H9 (cell line): ENCODE measurements around the gene REEP1. TPM values are rescaled to one million over a fixed set of nuclear protein-coding genes. Genes with fewer than 3 reads are reported as not detected.

Experiments
- DNase-seq: peaks from one replicate; pipeline ENCODE4 v3.0.0-alpha.2; 2017
- H2AFZ ChIP-seq: one replicate; pipeline ENCODE4 v1.6.1; 2013; ENCODE audit warnings: mild to moderate bottlenecking, low read length, control low read depth, moderate library complexity
- H2AK5ac ChIP-seq: 2 replicates; pipeline ENCODE4 v1.6.1; 2013; ENCODE audit warnings: low read length, control low read depth, mixed read lengths; ENCODE audit not compliant: insufficient read length
- H2BK120ac ChIP-seq: one replicate; pipeline ENCODE4 v1.6.1; 2013; ENCODE audit warnings: low read depth, mild to moderate bottlenecking, low read length, control low read depth, inconsistent platforms; ENCODE audit not compliant: poor library complexity, severe bottlenecking
- H2BK12ac ChIP-seq: 2 replicates; pipeline ENCODE4 v1.6.1; 2013; ENCODE audit warnings: low read length, control low read depth, mixed read lengths, low read depth; ENCODE audit not compliant: insufficient read length
- H2BK15ac ChIP-seq: 2 replicates; pipeline ENCODE4 v1.6.1; 2013; ENCODE audit warnings: low read depth, low read length, control low read depth
- H2BK20ac ChIP-seq: one replicate; pipeline ENCODE4 v1.6.1; 2013; ENCODE audit warnings: low read depth, mild to moderate bottlenecking, low read length, control low read depth, inconsistent platforms; ENCODE audit not compliant: poor library complexity, severe bottlenecking
- H2BK5ac ChIP-seq: 2 replicates; pipeline ENCODE4 v1.6.1; 2013; ENCODE audit warnings: low read length, control low read depth, mixed read lengths; ENCODE audit not compliant: insufficient read length
- H3K14ac ChIP-seq: 2 replicates; pipeline ENCODE4 v1.6.1; 2013; ENCODE audit warnings: low read length, control low read depth; ENCODE audit not compliant: insufficient read depth
- H3K18ac ChIP-seq: 2 replicates; pipeline ENCODE4 v1.6.1; 2013; ENCODE audit warnings: low read depth, mild to moderate bottlenecking, mixed read lengths, low read length, control low read depth; ENCODE audit not compliant: insufficient read length
- H3K23ac ChIP-seq: 2 replicates; pipeline ENCODE4 v1.6.1; 2013; ENCODE audit warnings: low read length, control low read depth, mixed read lengths, low read depth; ENCODE audit not compliant: insufficient read length
- H3K23me2 ChIP-seq: 2 replicates; pipeline ENCODE4 v1.6.1; 2013; ENCODE audit warnings: low read depth, mild to moderate bottlenecking, mixed read lengths, low read length, control low read depth; ENCODE audit not compliant: insufficient read length, poor library complexity, severe bottlenecking
- H3K27ac ChIP-seq: 2 replicates; pipeline ENCODE4 v1.5.1; 2013; ENCODE audit warnings: low read length, control low read depth, mixed read lengths, low read depth; ENCODE audit not compliant: insufficient read length
- H3K27me3 ChIP-seq: 2 replicates; pipeline ENCODE4 v1.6.1; 2013; ENCODE audit warnings: low read length, control low read depth, inconsistent platforms; ENCODE audit not compliant: insufficient read depth
- H3K4ac ChIP-seq: 2 replicates; pipeline ENCODE4 v1.6.1; 2013; ENCODE audit warnings: low read depth, mild to moderate bottlenecking, control low read depth, inconsistent platforms, low read length, moderate library complexity
- H3K4me1 ChIP-seq: 2 replicates; pipeline ENCODE4 v1.6.1; 2013; ENCODE audit warnings: low read length, control low read depth, inconsistent platforms; ENCODE audit not compliant: insufficient read depth
- H3K4me2 ChIP-seq: 2 replicates; pipeline ENCODE4 v1.6.1; 2013; ENCODE audit warnings: low read length, control low read depth, mixed read lengths; ENCODE audit not compliant: insufficient read length, insufficient read depth
- H3K56ac ChIP-seq: 2 replicates; pipeline ENCODE4 v1.6.1; 2013; ENCODE audit warnings: low read depth, mild to moderate bottlenecking, mixed read lengths, low read length, control low read depth; ENCODE audit not compliant: insufficient read length
- H3K79me1 ChIP-seq: 2 replicates; pipeline ENCODE4 v1.6.1; 2013; ENCODE audit warnings: low read depth, mild to moderate bottlenecking, moderate library complexity, low read length, control low read depth, inconsistent platforms; ENCODE audit not compliant: insufficient read depth, poor library complexity, severe bottlenecking
- H3K79me2 ChIP-seq: 2 replicates; pipeline ENCODE4 v1.6.1; 2013; ENCODE audit warnings: low read length, control low read depth, inconsistent platforms; ENCODE audit not compliant: insufficient read depth
- H3K9ac ChIP-seq: 2 replicates; pipeline ENCODE4 v1.6.1; 2013; ENCODE audit warnings: low read length, control low read depth, mixed read lengths; ENCODE audit not compliant: insufficient read length; ENCODE audit errors: extremely low read depth
- H3K9me3 ChIP-seq: one replicate; pipeline ENCODE4 v1.6.1; 2013; ENCODE audit warnings: low read depth, low read length, inconsistent platforms; ENCODE audit not compliant: control insufficient read depth
- H3T11ph ChIP-seq: one replicate; pipeline ENCODE4 v1.6.1; 2013; ENCODE audit warnings: mild to moderate bottlenecking, low read length, control low read depth, inconsistent platforms
- H4K20me1 ChIP-seq: one replicate; pipeline ENCODE4 v1.6.1; 2013; ENCODE audit not compliant: control insufficient read depth, insufficient read length, insufficient read depth
- H4K5ac ChIP-seq: 2 replicates; pipeline ENCODE4 v1.6.1; 2013; ENCODE audit warnings: low read depth, mild to moderate bottlenecking, mixed read lengths, low read length, control low read depth; ENCODE audit not compliant: insufficient read length
- H4K8ac ChIP-seq: replicated peaks from 2 replicates; pipeline ENCODE4 v1.6.1; 2013; ENCODE audit warnings: low read length, control low read depth, mixed read lengths, low read depth; ENCODE audit not compliant: insufficient read length
- H4K91ac ChIP-seq: 2 replicates; pipeline ENCODE4 v1.6.1; 2013; ENCODE audit warnings: low read depth, mild to moderate bottlenecking, moderate library complexity, mixed read lengths, low read length, control low read depth; ENCODE audit not compliant: insufficient read length
- H3K27ac Mint-ChIP-seq, 3 experiments: 2 replicates in 2 of 3; 3 replicates in 1 of 3; pipeline ENCODE4 v1.8.0; 2020 to 2021; ENCODE audit warnings: mixed read lengths in 3 of 3, mild to moderate bottlenecking in 1 of 3, moderate library complexity in 1 of 3
- H3K27me3 Mint-ChIP-seq: 2 replicates; pipeline ENCODE4 v1.8.0; 2021; ENCODE audit warnings: low read depth, mild to moderate bottlenecking, moderate library complexity, mixed read lengths
- H3K36me3 Mint-ChIP-seq, 3 experiments: 2 replicates in 2 of 3; 3 replicates in 1 of 3; pipeline ENCODE4 v1.8.0; 2020 to 2021; ENCODE audit warnings: low read depth in 3 of 3, mixed read lengths in 3 of 3; ENCODE audit not compliant: insufficient read depth in 1 of 3
- H3K4me1 Mint-ChIP-seq, 2 experiments: 2 replicates each; pipeline ENCODE4 v1.8.0; 2020; ENCODE audit warnings: mixed read lengths in 2 of 2
- H3K4me3 Mint-ChIP-seq, 2 experiments: 2 replicates in 1 of 2; 3 replicates in 1 of 2; pipeline ENCODE4 v1.8.0; 2020 to 2021; ENCODE audit warnings: mild to moderate bottlenecking in 2 of 2, mixed read lengths in 2 of 2, moderate library complexity in 1 of 2
- H3K9me3 Mint-ChIP-seq, 2 experiments: 2 replicates in 1 of 2; 3 replicates in 1 of 2; pipeline ENCODE4 v1.8.0; 2020; ENCODE audit warnings: mild to moderate bottlenecking in 2 of 2, mixed read lengths in 2 of 2, moderate library complexity in 1 of 2
- WGBS: extraction: QIAGEN DNeasy Blood & Tissue Kit; methylation state at CpG from one replicate; pipeline ENCODE4 v1.1.7; 2013; ENCODE audit warnings: missing lambda C conversion rate, low lambda C conversion rate, mixed read lengths; ENCODE audit not compliant: insufficient read length; ENCODE audit errors: extremely low coverage; 5-methylcytosine and 5-hydroxymethylcytosine counted together
- total RNA-seq: library from RNA; stranded (reverse); gene quantifications from 2 replicates; pipeline ENCODE4 v1.2.1, GENCODE V29; 2021
- TF ChIP-seq, protein P1 (sequence below): fragments of 200-600 bp; sonication (generic); conservative IDR thresholded peaks from 3 replicates; pipeline ENCODE4 v1.8.0; 2021; ENCODE audit warnings: antibody characterized with exemption, mild to moderate bottlenecking

The REEP1 gene
- total RNA-seq, 1 experiment from 2014 or later, result 1.3 TPM

DNA sequence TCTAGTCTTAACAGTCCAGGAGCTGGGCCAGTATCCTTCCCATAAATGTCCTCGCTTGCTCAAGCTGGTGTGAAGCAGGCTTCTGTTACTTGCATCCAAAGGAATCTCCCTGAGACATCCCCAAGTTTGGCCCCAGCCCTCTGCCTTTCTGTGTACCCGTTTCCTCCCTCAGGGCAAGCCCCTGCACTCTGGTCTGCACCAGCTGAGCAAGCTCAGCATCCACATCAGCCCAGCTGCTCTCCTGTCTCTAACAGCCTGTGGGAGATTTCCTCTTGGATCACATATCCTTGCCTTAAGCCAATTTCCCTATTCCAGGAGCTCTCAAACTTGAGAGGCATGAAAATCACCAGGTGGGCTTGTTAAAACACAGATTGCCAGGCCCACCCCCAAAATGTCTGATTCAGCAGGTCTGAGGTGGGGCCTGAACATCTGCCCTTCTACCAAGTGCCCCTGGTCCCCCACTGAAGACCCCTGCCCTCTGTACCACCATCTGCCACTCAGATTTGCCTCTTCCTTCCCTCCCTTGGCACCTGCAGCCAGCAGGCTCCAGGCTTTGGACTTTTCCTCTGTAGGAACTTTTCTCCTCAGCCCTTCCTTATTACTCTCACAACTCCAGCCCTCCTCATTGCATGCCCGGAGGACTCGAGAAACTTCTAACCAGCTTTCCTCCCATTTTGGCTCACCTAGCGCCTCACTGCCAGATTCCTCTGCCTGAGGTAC lies 32.1 kb downstream of the REEP1 start:
- Histone ChIP-seq H3K27ac (no peak overlapping the region), H3T11ph (no peak overlapping the region), H2BK15ac (no peak overlapping the region), H3K27me3 (no peaks in the 10 kb centered on the region), H3K9me3 (no peaks in the 10 kb centered on the region), H4K8ac (no peak overlapping the region), H2AFZ (no peak overlapping the region), H4K5ac (no peak overlapping the region), H3K18ac (no peak overlapping the region), H2BK120ac (no peak overlapping the region), H3K14ac (no peak overlapping the region), H3K4ac (no peak overlapping the region), H4K91ac (no peak overlapping the region), H3K79me2 (no peaks in the 10 kb centered on the region), H3K79me1 (no peaks in the 10 kb centered on the region), H3K4me1 (no peaks in the 10 kb centered on the region), H2BK12ac (no peak overlapping the region), H3K56ac (no peak overlapping the region), H2AK5ac (no peak overlapping the region), H4K20me1 (no peaks in the 10 kb centered on the region), H3K9ac (no peak overlapping the region), H3K23ac (no peak overlapping the region), H3K23me2 (no peaks in the 10 kb centered on the region), H2BK5ac (no peak overlapping the region), H3K4me2 (no peak overlapping the region), H2BK20ac (no peak overlapping the region)
- no CpG with 5 or more reads among the region's 5 CpGs for WGBS
- H3K4me1 Mint-ChIP-seq, result peaks cover 21 to 37% of the 10 kb centered on the region in 2 experiments
- TF ChIP-seq, protein P1, sequence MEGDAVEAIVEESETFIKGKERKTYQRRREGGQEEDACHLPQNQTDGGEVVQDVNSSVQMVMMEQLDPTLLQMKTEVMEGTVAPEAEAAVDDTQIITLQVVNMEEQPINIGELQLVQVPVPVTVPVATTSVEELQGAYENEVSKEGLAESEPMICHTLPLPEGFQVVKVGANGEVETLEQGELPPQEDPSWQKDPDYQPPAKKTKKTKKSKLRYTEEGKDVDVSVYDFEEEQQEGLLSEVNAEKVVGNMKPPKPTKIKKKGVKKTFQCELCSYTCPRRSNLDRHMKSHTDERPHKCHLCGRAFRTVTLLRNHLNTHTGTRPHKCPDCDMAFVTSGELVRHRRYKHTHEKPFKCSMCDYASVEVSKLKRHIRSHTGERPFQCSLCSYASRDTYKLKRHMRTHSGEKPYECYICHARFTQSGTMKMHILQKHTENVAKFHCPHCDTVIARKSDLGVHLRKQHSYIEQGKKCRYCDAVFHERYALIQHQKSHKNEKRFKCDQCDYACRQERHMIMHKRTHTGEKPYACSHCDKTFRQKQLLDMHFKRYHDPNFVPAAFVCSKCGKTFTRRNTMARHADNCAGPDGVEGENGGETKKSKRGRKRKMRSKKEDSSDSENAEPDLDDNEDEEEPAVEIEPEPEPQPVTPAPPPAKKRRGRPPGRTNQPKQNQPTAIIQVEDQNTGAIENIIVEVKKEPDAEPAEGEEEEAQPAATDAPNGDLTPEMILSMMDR, result no peak
- no peak overlapping the region for H3K4me3 Mint-ChIP-seq
- H3K36me3 Mint-ChIP-seq, result no peaks in the 10 kb centered on the region
- no peak for DNase-seq
- H3K27me3 Mint-ChIP-seq, result peaks cover 8% of the 10 kb centered on the region
- H3K27ac Mint-ChIP-seq, result peak overlapping the region in 1 of 3 experiments; percentile 69; a peak in 2 of 7 replicates
- H3K9me3 Mint-ChIP-seq, result no peaks in the 10 kb centered on the region
